Liver (tissue), 9 donors: ENCODE data around the gene LPCAT1. TPM values are rescaled to one million over a fixed set of nuclear protein-coding genes. Genes with fewer than 3 reads are reported as not detected.

Experiments used
- DNase-seq: peaks from one replicate; pipeline ENCODE4 v3.0.0-alpha.2; 2017; ENCODE audit warnings: low spot score
- H3K27ac ChIP-seq, 2 donors: one replicate each; pipeline ENCODE4 v1.7.0; 2013; ENCODE audit warnings: inconsistent platforms in 2 of 2, low read length in 2 of 2, control low read depth in 1 of 2, low read depth in 1 of 2, mild to moderate bottlenecking in 1 of 2
- H3K27me3 ChIP-seq, 4 donors: one replicate each; pipeline versions ENCODE4 v1.6.1 to v1.7.0; 2013; ENCODE audit warnings: low read length in 3 of 4, inconsistent platforms in 1 of 4, mild to moderate bottlenecking in 1 of 4, moderate library complexity in 1 of 4; ENCODE audit not compliant: control insufficient read depth in 4 of 4, insufficient read depth in 4 of 4
- H3K36me3 ChIP-seq, 4 donors: one replicate each; pipeline versions ENCODE4 v1.6.1 to v1.7.0; 2013; ENCODE audit warnings: low read length in 3 of 4, mild to moderate bottlenecking in 3 of 4, low read depth in 1 of 4, moderate library complexity in 1 of 4; ENCODE audit not compliant: control insufficient read depth in 4 of 4, insufficient read depth in 3 of 4
- H3K4me1 ChIP-seq, 4 donors: one replicate each; pipeline versions ENCODE4 v1.6.1 to v1.7.0; 2013; ENCODE audit warnings: low read length in 3 of 4, mild to moderate bottlenecking in 3 of 4, moderate library complexity in 1 of 4; ENCODE audit not compliant: control insufficient read depth in 4 of 4, insufficient read depth in 4 of 4
- H3K4me3 ChIP-seq, 3 donors: one replicate each; pipeline versions ENCODE4 v1.6.1 to v1.7.0; 2013; ENCODE audit warnings: low read length in 3 of 3, control low read depth in 1 of 3, low read depth in 1 of 3, mild to moderate bottlenecking in 1 of 3
- H3K9ac ChIP-seq, 2 donors: one replicate each; pipeline ENCODE4 v1.7.0; 2013; ENCODE audit warnings: low read length in 2 of 2, mild to moderate bottlenecking in 2 of 2, moderate library complexity in 2 of 2, control low read depth in 1 of 2, low read depth in 1 of 2
- H3K9me3 ChIP-seq, 4 donors: one replicate each; pipeline versions ENCODE4 v1.6.1 to v1.7.0; 2013; ENCODE audit warnings: low read length in 3 of 4; ENCODE audit not compliant: control insufficient read depth in 4 of 4
- EGR1 ChIP-seq, 2 donors: IDR thresholded peaks; 2 replicates each; pipeline ENCODE4 v1.6.1; 2016 to 2018; ENCODE audit warnings: antibody characterized with exemption in 2 of 2, low read depth in 2 of 2
- FOXA1 ChIP-seq: IDR thresholded peaks from 2 replicates; pipeline ENCODE4 v1.6.1; 2016; ENCODE audit warnings: antibody characterized with exemption
- FOXA2 ChIP-seq: IDR thresholded peaks from 2 replicates; pipeline ENCODE4 v1.6.1; 2016; ENCODE audit warnings: antibody characterized with exemption
- GABPA ChIP-seq, 2 donors: IDR thresholded peaks in 1 of 2; conservative IDR thresholded peaks in 1 of 2; 2 replicates each; pipeline ENCODE4 v1.6.1; 2016; ENCODE audit warnings: antibody characterized with exemption in 2 of 2, mild to moderate bottlenecking in 1 of 2, moderate library complexity in 1 of 2
- HNF4A ChIP-seq, 2 donors: conservative IDR thresholded peaks; 2 replicates each; pipeline ENCODE4 v1.6.1; 2016; ENCODE audit warnings: antibody characterized with exemption in 2 of 2, mild to moderate bottlenecking in 2 of 2
- HNF4G ChIP-seq: IDR thresholded peaks from 2 replicates; pipeline ENCODE4 v1.6.1; 2016; ENCODE audit warnings: antibody characterized with exemption
- JUND ChIP-seq, 2 donors: IDR thresholded peaks; 2 replicates each; pipeline ENCODE4 v1.6.1; 2016; ENCODE audit warnings: antibody characterized with exemption in 2 of 2
- NR2F2 ChIP-seq: IDR thresholded peaks from 2 replicates; pipeline ENCODE4 v1.6.1; 2016; ENCODE audit warnings: antibody characterized with exemption
- RAD21 ChIP-seq, 2 donors: IDR thresholded peaks; 2 replicates each; pipeline ENCODE4 v1.6.1; 2016; ENCODE audit warnings: antibody characterized with exemption in 2 of 2, mild to moderate bottlenecking in 2 of 2
- RXRA ChIP-seq, 2 donors: IDR thresholded peaks; 2 replicates each; pipeline ENCODE4 v1.6.1; 2017 to 2018; ENCODE audit warnings: antibody characterized with exemption in 2 of 2, mild to moderate bottlenecking in 1 of 2
- WGBS: extraction: QIAGEN DNeasy Blood & Tissue Kit; methylation state at CpG from one replicate; pipeline ENCODE4 v1.1.7; 2013; 5-methylcytosine and 5-hydroxymethylcytosine counted together
- polyA plus RNA-seq, 2 donors: library from polyadenylated mRNA; stranded (reverse) in 1 of 2; unstranded in 1 of 2; fragments of 200-250 nt in 1 of 2; fragments of >200 nt in 1 of 2; fragmentation: Nextera tagmentation in 1 of 2; extraction: Ambion mirVana in 1 of 2; gene quantifications; one replicate each; pipeline versions ENCODE4 v1.2.1 to v1.2.3, GENCODE V29; 2013 to 2015
- total RNA-seq, 2 donors: library from RNA; depleted of rRNA; stranded (reverse); fragments of >200 nt; gene quantifications; one replicate each; pipeline ENCODE4 v1.2.3, GENCODE V29; 2014
- TF ChIP-seq, protein P1 (sequence below): fragments of 150-350 bp; IDR thresholded peaks from 2 replicates; pipeline ENCODE4 v1.5.1; 2017; ENCODE audit warnings: improper control_type of control experiment, low read depth, low read length; ENCODE audit not compliant: missing input control
- TF ChIP-seq, protein P2 (sequence below): IDR thresholded peaks from 2 replicates; pipeline ENCODE4 v1.6.1; 2016; ENCODE audit warnings: antibody characterized with exemption
- TF ChIP-seq, protein P3 (sequence below): IDR thresholded peaks from 2 replicates; pipeline ENCODE4 v1.6.1; 2016; ENCODE audit warnings: antibody characterized with exemption
- TF ChIP-seq, protein P4 (sequence below): IDR thresholded peaks from 2 replicates; pipeline ENCODE4 v1.6.1; 2016; ENCODE audit warnings: antibody characterized with exemption, mild to moderate bottlenecking
- TF ChIP-seq, protein P5 (sequence below): IDR thresholded peaks from 2 replicates; pipeline ENCODE4 v1.6.1; 2016; ENCODE audit warnings: antibody characterized with exemption
- donor health status: healthy.
- donor health status: healthy.
- donor health status: healthy.
- donor health status: healthy.
- donor health status: healthy.

LPCAT1 gene
- total and polyA plus RNA-seq, 4 donors = 1.5 to 12.8 (median 9.9) TPM

DNA sequence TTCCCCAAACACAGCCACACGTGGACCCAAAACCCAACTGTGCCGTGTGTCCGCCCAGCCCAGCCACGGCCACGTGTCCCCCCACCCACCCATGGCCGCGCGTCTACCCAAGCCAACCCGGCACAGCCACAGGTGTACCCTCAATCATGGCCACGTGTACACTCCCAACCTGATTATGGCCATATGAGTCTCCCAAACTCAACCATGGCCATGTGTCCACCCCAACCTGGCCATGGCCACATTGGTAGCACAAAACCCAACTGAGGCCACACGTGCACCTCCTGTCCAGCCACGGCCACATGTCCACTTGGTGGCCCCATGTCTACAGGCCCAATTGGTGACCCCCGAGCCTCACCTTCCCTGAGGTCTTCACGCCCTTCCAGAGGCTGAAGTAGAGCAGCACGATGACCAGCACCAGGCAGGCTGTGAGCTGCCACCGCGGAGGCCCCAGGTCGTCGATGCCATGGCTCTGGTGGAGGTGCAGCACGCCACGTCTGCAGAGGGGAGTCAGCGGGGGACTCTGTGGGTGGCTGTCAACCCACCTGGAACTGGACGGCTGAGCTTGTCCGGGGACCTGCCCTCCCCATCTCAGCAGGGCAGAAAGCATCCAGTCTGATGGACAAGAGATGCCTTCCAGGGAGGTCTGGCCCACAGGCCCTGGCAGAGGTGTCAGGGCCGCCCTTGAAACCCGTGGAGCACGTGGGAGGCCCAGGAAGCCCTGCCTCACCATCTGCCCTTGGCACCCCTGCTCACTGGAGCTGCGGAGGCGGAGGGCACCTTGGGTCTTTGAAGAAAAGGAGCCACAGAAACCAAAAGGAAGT lies 102.0 kb downstream of the LPCAT1 start (continued):
- TF ChIP-seq, protein P1, sequence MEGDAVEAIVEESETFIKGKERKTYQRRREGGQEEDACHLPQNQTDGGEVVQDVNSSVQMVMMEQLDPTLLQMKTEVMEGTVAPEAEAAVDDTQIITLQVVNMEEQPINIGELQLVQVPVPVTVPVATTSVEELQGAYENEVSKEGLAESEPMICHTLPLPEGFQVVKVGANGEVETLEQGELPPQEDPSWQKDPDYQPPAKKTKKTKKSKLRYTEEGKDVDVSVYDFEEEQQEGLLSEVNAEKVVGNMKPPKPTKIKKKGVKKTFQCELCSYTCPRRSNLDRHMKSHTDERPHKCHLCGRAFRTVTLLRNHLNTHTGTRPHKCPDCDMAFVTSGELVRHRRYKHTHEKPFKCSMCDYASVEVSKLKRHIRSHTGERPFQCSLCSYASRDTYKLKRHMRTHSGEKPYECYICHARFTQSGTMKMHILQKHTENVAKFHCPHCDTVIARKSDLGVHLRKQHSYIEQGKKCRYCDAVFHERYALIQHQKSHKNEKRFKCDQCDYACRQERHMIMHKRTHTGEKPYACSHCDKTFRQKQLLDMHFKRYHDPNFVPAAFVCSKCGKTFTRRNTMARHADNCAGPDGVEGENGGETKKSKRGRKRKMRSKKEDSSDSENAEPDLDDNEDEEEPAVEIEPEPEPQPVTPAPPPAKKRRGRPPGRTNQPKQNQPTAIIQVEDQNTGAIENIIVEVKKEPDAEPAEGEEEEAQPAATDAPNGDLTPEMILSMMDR = no peak

DNA sequence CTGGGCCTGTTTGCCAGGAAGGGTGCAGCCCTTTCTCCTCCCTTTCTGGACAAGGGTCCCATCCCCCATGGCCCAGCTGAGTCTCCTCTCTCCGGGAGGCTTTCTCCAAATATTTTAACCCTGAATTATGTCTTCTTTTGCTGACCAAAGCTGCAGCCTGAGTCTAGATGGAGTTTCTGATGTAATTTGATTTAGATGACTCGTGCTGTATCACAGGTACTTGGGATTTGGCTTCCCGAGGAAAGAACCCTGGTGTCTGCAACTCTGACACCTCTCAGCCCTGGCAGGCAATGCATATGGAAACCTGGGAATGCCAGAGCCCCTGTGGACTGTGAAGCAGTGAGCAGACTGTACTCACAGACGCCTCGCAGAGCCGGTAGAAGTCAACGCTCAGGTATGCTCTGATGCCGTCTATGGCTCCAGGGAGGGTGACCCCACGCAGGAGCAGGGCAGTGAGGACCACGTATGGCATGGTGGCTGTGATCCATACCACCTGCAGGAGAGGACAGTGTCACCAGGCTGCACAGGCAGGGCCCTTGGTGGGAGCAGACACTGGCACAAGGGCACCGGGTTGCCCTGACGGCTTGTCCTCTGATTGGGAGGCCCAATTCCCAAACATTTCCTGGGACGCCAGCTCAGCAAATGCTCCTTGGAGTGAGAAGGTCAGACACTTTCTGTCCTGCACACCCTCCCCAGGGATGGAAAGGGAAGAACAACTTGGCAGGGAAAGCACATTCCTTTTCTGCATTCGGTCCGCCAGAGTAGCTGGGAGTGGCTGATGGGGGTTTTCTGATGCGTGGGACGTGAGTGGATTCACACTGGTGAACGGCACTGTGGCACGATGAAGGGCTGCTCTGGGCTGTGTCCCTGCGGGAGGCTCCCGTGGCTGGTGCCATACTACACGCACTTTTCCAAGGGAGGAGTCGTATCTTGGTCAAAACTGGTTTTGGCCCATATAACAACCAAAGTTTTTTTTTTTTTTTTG lies 103.3 kb downstream of the LPCAT1 start:
- 78% methylated on average over 23 of the region's 23 CpGs for whole genome bisulfite sequencing
- no peak overlapping the region for H3K9ac ChIP-seq
- H3K27ac ChIP-seq = no peak overlapping the region
- TF ChIP-seq JUND (IDR thresholded peaks at IDR 0.05) (no peak), RAD21 (IDR thresholded peaks at IDR 0.05) (no peak), HNF4G (no peak)
- no peaks in the 10 kb centered on the region for H3K4me1 ChIP-seq
- H3K9me3 ChIP-seq = no peaks in the 10 kb centered on the region
- no peak overlapping the region for H3K4me3 ChIP-seq
- H3K27me3 ChIP-seq = no peaks in the 10 kb centered on the region
- no peaks in the 10 kb centered on the region for H3K36me3 ChIP-seq
- DNase-seq = no peak

DNA sequence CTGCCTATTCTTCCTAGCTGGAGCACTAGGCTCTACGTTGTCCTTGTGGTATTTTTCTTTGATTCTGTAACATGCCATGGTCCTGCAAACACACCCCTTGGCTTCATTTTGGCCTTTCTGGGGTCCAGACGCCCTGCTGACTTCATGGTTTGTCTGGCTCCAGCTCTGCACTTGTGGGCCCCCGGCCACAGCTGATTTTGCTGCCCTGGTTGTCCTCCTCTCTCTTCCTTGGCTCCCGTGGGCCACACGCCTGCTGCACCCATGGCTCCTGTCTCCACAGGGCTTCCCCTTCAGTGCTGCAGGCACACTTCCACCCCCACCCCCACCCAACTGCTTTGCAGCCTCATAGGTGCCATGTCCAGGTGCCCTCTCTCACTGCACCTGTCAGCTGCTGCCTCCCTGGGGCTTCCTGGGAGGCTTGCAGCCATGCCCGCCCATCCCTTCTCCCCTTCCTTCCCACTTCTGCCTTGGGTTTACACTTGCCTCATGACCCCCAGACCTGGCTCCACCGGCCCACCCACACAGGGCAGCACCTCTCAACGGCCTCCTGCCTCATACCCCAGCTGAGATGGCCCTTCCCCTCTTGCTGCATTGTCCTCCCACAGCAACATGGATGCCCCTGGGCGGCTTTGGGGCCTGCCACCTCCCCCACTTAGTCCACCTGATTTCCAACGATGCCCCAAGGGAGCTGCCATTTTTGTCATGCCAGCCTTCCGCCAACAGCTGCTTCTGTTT lies 104.1 kb downstream of the LPCAT1 start:
- DNase-seq = no peak
- WGBS = 61% methylated on average over 11 of the region's 11 CpGs
- Histone ChIP-seq H3K4me3 (no peak overlapping the region), H3K9me3 (no peaks in the 10 kb centered on the region), H3K27ac (no peak overlapping the region), H3K27me3 (no peaks in the 10 kb centered on the region), H3K4me1 (no peaks in the 10 kb centered on the region), H3K36me3 (no peaks in the 10 kb centered on the region), H3K9ac (no peak overlapping the region)
- TF ChIP-seq, protein P1 = no peak
- no peak for TF ChIP-seq HNF4A (conservative IDR thresholded peaks at IDR 0.05)
- no peak for TF ChIP-seq FOXA1
- TF ChIP-seq, protein P2, sequence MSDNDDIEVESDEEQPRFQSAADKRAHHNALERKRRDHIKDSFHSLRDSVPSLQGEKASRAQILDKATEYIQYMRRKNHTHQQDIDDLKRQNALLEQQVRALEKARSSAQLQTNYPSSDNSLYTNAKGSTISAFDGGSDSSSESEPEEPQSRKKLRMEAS = no peak
- TF ChIP-seq, protein P3, sequence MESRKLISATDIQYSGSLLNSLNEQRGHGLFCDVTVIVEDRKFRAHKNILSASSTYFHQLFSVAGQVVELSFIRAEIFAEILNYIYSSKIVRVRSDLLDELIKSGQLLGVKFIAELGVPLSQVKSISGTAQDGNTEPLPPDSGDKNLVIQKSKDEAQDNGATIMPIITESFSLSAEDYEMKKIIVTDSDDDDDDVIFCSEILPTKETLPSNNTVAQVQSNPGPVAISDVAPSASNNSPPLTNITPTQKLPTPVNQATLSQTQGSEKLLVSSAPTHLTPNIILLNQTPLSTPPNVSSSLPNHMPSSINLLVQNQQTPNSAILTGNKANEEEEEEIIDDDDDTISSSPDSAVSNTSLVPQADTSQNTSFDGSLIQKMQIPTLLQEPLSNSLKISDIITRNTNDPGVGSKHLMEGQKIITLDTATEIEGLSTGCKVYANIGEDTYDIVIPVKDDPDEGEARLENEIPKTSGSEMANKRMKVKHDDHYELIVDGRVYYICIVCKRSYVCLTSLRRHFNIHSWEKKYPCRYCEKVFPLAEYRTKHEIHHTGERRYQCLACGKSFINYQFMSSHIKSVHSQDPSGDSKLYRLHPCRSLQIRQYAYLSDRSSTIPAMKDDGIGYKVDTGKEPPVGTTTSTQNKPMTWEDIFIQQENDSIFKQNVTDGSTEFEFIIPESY = no peak
- TF ChIP-seq, protein P4, sequence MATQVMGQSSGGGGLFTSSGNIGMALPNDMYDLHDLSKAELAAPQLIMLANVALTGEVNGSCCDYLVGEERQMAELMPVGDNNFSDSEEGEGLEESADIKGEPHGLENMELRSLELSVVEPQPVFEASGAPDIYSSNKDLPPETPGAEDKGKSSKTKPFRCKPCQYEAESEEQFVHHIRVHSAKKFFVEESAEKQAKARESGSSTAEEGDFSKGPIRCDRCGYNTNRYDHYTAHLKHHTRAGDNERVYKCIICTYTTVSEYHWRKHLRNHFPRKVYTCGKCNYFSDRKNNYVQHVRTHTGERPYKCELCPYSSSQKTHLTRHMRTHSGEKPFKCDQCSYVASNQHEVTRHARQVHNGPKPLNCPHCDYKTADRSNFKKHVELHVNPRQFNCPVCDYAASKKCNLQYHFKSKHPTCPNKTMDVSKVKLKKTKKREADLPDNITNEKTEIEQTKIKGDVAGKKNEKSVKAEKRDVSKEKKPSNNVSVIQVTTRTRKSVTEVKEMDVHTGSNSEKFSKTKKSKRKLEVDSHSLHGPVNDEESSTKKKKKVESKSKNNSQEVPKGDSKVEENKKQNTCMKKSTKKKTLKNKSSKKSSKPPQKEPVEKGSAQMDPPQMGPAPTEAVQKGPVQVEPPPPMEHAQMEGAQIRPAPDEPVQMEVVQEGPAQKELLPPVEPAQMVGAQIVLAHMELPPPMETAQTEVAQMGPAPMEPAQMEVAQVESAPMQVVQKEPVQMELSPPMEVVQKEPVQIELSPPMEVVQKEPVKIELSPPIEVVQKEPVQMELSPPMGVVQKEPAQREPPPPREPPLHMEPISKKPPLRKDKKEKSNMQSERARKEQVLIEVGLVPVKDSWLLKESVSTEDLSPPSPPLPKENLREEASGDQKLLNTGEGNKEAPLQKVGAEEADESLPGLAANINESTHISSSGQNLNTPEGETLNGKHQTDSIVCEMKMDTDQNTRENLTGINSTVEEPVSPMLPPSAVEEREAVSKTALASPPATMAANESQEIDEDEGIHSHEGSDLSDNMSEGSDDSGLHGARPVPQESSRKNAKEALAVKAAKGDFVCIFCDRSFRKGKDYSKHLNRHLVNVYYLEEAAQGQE = no peak
- TF ChIP-seq EGR1 (IDR thresholded peaks at IDR 0.05; ENCODE audit: low read depth in 2 of 2) = no peak
- TF ChIP-seq JUND (IDR thresholded peaks at IDR 0.05) = no peak
- no peak for TF ChIP-seq FOXA2
- no peak for TF ChIP-seq GABPA (IDR thresholded peaks at IDR 0.05 in 1 of 2, conservative IDR thresholded peaks at IDR 0.05 in 1 of 2)
- no peak for TF ChIP-seq HNF4G
- no peak for TF ChIP-seq RXRA (IDR thresholded peaks at IDR 0.05)
- no peak for TF ChIP-seq RAD21 (IDR thresholded peaks at IDR 0.05)
- TF ChIP-seq, protein P5, sequence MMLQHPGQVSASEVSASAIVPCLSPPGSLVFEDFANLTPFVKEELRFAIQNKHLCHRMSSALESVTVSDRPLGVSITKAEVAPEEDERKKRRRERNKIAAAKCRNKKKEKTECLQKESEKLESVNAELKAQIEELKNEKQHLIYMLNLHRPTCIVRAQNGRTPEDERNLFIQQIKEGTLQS = no peak
- TF ChIP-seq NR2F2 = no peak
